Stimulated activated CD4-positive, alpha-beta T cell treated with anti-CD3 and anti-CD28 coated beads, Interleukin-2, amount 100 ng/mL, for 4 hours (primary cell): Measurements from ENCODE around the gene BCORL1.

ENCODE experiments used
- DNase-seq: peaks from one replicate; pipeline ENCODE4 v3.0.0-alpha.2; 2020; ENCODE audit warnings: low read depth

Gene BCORL1

GRCh38 chrX:130097507-130098209, 115.2 kb downstream of the BCORL1 start:
- no peak for DNase-seq

- no peak for DNase-seq
These were observed 115.7 kb downstream of the BCORL1 start for GRCh38 chrX:130098210-130098552.

DNA sequence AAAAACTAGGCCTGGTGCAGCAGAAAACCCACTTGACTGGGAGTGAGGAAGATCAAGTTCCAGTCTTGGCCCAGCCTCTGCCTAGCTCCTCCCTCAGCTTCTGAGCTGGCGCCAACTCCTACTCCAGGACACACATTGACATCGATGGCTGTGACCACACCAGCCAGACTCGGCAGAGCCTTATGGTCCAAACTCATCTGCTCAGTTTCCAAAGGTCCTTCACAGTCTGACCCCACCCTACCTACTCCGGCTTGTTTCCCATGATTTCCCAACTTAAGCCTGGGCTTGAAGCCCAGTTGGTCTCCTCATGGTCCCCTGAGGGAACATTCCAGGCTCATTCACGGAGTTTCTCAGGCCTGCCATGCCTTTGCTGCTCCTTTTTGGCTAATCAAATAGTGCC, 117.7 kb downstream of the BCORL1 start:
- no peak for DNase-seq

GRCh38 chrX:130103605-130104004, 121.2 kb downstream of the BCORL1 start:
- no peak for DNase-seq

- no peak for DNase-seq
These were observed 122.8 kb downstream of the BCORL1 start for GRCh38 chrX:130105244-130105643.

- no peak for DNase-seq
These were observed 123.6 kb downstream of the BCORL1 start for GRCh38 chrX:130106071-130106470.
